Activated CD8-positive, alpha-beta T cell treated with anti-CD3 and anti-CD28 coated beads, Interleukin-2, amount 10 ng/mL, durations not matched to agents 7 days and 5 days (primary cell): ENCODE measurements around the gene PDCD7. TPM values are rescaled to one million over a fixed set of nuclear protein-coding genes. Genes with fewer than 3 reads are reported as not detected.
"Not testable (repeated sequence)": the region's sequence is repeated elsewhere in the genome, so short reads cannot be mapped to it uniquely, and the experiment has no call there.

Experiments
- ATAC-seq: fragments of 150-1000 bp; cut with Tn5 transposase; one replicate; pipeline ENCODE4 v1.10.0; 2021; ENCODE audit warnings: moderate library complexity
- CTCF ChIA-PET: fragments of 350-600 bp; sonication (Branson Sonifier 250); formaldehyde crosslinking; loops from one replicate; lab custom pipeline; 2021; ENCODE audit warnings: antibody characterized with exemption; lab: Charles Lee
- POLR2A ChIA-PET: fragments of 350-600 bp; sonication (Branson Sonifier 250); formaldehyde crosslinking; loops from one replicate; lab custom pipeline; 2021; ENCODE audit warnings: antibody characterized with exemption; lab: Charles Lee
- DNase-seq: peaks from one replicate; pipeline ENCODE4 v3.0.0-alpha.2; 2020
- H3K27ac Mint-ChIP-seq: one replicate; pipeline ENCODE4 v1.8.0; 2021; ENCODE audit warnings: mild to moderate bottlenecking, mixed read lengths
- H3K27me3 Mint-ChIP-seq: one replicate; pipeline ENCODE4 v1.8.0; 2021; ENCODE audit warnings: low read depth, mixed read lengths
- H3K36me3 Mint-ChIP-seq: one replicate; pipeline ENCODE4 v1.8.0; 2021; ENCODE audit warnings: low read depth, mixed read lengths
- H3K4me1 Mint-ChIP-seq: one replicate; pipeline ENCODE4 v1.8.0; 2021; ENCODE audit warnings: low read depth, mixed read lengths
- H3K4me3 Mint-ChIP-seq: one replicate; pipeline ENCODE4 v1.8.0; 2021; ENCODE audit warnings: mild to moderate bottlenecking, mixed read lengths
- H3K9me3 Mint-ChIP-seq: one replicate; pipeline ENCODE4 v1.8.0; 2022; ENCODE audit warnings: mixed read lengths; ENCODE audit not compliant: insufficient read depth
- total RNA-seq, 2 experiments: library from RNA; stranded (reverse); gene quantifications; one replicate each; pipeline ENCODE4 v1.2.3, GENCODE V29; 2021

PDCD7 gene
- total RNA-seq, 2 experiments from 2014 or later = 31.5 to 34.9 TPM

DNA sequence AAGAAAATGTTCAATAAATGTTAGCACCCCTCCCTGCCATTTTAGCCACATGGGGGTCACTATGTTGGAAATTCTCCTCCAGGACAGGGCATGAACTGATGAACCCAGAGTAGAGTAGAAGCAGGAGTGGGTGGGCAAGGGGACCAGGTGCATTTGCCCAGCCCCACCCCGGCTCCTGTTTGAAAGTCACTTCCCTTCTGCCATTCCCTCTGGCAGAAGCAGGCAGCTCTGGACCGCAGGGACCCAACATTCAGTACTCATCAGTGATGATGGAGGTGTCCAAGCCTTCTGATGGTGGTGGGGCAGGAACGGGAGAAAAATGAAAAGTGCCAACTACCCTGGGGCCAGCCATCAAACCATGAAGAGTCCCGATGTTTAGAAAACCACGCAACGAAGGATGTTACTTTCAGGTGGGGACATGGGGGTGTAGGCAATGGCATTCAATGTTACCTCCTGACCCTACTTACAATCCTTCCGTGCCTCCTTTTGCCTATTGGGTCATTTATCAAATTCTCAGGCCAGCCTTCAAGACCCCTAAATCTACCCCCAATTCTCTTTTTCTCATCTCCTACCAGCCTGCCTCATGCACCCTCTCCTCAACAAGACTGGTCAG is 35.9 kb downstream of the PDCD7 start:
- Mint-ChIP-seq H3K4me3 (no peak overlapping the region), H3K27ac (no peak overlapping the region), H3K4me1 (no peaks in the 10 kb centered on the region), H3K36me3 (peaks cover 10% of the 10 kb centered on the region), H3K9me3 (no peaks in the 10 kb centered on the region), H3K27me3 (no peaks in the 10 kb centered on the region)
- ATAC-seq (no peak), DNase-seq (no peak)
- ChIA-PET CTCF (no interaction called here), POLR2A (no interaction called here)

DNA sequence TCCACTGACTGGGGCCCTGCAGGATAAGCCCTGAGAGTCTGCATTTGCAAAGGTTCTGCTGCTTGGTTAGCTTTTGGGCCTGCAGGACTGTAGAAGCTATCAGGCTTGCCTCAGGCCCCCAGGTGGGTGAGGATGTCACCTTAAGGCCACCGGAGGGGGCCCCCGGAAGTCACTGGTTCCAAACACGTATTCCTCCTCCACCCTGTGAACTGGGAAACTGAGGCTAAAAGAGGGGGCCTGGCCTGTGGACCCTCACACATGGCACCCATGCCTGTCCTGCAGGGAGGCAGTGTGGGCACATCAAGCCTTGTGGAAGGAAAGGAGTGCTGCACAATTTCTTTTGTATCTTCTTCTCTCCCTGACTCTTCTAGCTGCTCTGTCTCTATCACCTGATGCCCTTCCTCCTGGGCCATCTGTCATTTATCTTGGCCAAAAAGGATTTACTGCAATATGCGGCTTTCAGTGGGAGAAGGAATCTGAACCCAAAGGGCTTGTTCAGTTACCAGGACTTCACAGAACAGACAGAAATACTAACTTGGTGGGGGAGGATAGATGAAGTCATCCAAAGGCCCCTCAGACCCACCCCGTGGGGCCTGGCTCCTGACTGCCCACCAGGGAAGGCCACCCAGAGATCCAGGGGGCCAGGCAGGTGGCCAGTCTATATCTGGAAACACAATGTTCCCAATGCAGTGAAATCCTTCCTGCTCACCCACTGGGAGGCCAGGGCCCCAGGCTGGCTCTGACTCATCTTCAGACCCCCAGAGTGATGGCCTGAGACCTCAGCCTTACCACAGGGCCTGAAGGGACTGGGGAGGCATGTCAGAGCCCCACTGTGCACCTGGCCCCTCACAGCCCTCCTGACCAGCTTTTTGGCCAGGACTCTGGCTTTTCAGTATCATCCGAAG is 36.9 kb downstream of the PDCD7 start:
- DNase-seq (no peak), ATAC-seq (no peak)
- H3K9me3 Mint-ChIP-seq = no peaks in the 10 kb centered on the region
- CTCF ChIA-PET = interaction anchor here (1.5 kb wide), 1 partner anchor 10 kb away, joined by 3 read pairs; no protein-coding TSS in a partner anchor
- no peak overlapping the region for H3K4me3 Mint-ChIP-seq
- H3K36me3 Mint-ChIP-seq = peaks cover 9% of the 10 kb centered on the region
- no peak overlapping the region for H3K27ac Mint-ChIP-seq
- POLR2A ChIA-PET = no interaction called here
- H3K27me3 Mint-ChIP-seq = no peaks in the 10 kb centered on the region
- no peaks in the 10 kb centered on the region for H3K4me1 Mint-ChIP-seq

DNA sequence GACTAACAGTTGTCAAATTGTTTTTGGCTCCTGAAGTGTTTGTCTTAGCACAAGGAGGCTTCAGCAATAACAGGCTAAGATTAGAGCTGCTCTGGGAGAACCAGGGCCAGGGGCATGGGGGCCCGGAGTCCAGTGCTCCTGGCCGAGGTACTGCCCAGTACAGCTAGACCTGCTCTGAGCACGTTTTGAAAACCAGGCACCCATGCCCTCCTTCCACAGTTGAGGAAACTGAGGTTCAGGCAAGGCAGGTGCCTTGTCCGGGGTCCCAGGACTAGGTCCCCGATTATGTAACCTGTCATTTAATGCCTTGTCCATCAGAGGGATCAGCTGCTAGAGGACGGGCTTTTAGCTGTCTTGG is 37.9 kb downstream of the PDCD7 start:
- H3K4me1 Mint-ChIP-seq = no peaks in the 10 kb centered on the region
- CTCF ChIA-PET = interaction anchor here (1.5 kb wide), 1 partner anchor 9 kb away, joined by 3 read pairs; no protein-coding TSS in a partner anchor
- no peak overlapping the region for H3K27ac Mint-ChIP-seq
- no peak for ATAC-seq
- POLR2A ChIA-PET = no interaction called here
- DNase-seq = no peak
- no peaks in the 10 kb centered on the region for H3K27me3 Mint-ChIP-seq
- H3K9me3 Mint-ChIP-seq = no peaks in the 10 kb centered on the region
- H3K4me3 Mint-ChIP-seq = no peak overlapping the region
- peaks cover 8% of the 10 kb centered on the region for H3K36me3 Mint-ChIP-seq

DNA sequence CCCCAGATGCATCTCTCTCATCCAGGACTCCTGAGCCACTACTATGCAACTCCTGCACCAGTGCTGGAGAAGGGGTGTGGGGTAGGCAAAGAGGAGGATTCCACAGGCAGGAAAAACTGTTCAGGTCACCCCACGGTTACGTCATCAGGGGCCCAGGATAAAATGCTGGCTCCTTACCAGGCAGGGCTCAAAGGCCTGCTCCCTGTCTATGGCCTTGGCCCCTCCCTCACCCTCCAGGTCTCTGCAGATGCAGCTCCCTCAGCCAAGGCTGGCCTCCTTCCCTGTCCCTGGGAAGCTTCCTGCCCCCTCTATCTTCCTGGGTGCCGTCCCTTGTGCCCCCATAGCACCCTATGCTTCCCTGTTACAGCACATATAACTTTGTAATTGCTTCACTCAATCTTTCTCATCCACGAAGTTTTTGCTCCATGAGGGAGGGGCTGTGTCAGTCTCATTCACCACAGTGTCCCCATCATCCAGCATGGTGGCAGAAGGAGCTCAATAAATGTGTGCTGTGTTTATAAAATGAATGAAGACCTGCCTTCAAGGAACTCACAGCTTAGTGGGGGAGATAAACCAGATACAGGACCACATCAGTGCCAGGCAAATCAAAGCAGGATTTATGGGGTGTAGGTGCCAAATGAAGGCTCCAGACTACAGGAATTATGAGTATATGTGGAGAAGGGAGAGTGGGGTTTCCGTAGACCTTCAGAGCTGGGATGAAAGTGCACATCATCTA is 38.4 kb downstream of the PDCD7 start:
- ChIA-PET CTCF (interaction anchor here (1.5 kb wide), 1 partner anchor 9 kb away, joined by 3 read pairs; no protein-coding TSS in a partner anchor), POLR2A (no interaction called here)
- no peak overlapping the region for H3K27ac Mint-ChIP-seq
- no peak overlapping the region for H3K4me3 Mint-ChIP-seq
- ATAC-seq (no peak), DNase-seq (no peak)
- no peaks in the 10 kb centered on the region for H3K27me3 Mint-ChIP-seq
- peaks cover 8% of the 10 kb centered on the region for H3K36me3 Mint-ChIP-seq
- no peaks in the 10 kb centered on the region for H3K4me1 Mint-ChIP-seq
- no peaks in the 10 kb centered on the region for H3K9me3 Mint-ChIP-seq

DNA sequence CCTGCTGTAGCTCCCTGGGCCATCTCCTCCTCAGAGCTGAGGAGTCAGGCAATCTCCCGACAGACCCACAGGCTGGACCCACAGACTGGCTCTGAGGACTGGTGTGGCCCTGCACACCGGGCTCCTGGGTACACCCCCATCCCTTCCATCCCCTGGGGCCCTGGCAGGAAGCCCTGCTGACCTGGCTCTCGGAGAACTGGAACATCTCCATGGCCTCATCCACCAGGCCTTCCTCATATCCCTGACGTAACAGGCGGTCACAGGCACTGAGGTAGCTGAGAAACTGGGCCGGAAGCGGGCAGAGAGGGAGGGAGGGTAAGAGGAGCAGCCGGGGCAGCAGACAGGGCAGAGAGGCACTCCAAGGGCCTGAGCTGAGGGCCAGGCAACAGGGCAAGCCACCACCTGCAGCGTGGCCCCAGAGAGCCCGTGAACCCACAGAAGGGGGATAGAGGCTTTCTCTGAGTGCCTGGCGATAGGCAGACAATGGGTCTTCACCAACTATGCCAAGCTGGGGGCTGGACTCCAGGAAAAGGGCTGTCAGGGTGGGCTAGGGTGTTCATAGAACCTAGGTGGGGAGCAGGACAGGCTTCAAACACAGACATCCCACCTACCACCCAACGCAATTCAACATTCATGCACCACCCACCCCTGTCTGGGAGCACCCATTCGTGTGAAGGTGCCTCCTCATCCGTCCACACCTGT is 39.2 kb downstream of the PDCD7 start:
- POLR2A ChIA-PET = no interaction called here
- no peak for DNase-seq
- peak overlapping the region; percentile 19 for H3K27ac Mint-ChIP-seq

DNA sequence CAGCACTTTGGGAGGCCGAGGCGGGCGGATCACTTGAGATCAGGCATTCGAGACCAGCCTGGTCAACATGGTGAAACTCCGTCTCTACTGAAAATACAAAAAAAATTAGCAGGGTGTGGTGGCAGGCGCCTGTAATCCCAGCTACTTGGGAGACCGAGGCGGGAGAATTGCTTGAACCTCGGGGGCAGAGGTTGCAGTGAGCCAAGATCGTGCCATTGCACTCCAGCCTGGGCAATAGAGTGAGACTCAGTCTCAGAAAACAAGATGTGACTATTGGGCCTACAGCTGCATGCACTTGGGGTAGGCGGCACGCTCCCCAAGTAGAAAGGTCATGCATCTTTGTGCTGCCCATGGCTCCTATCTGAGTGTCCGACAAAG is 39.8 kb downstream of the PDCD7 start:
- H3K4me3 Mint-ChIP-seq, H3K36me3 Mint-ChIP-seq, H3K4me1 Mint-ChIP-seq, H3K9me3 Mint-ChIP-seq, CTCF ChIA-PET, DNase-seq, H3K27me3 Mint-ChIP-seq, ATAC-seq, H3K27ac Mint-ChIP-seq: not testable (repeated sequence)
- POLR2A ChIA-PET = interaction anchor here (1.0 kb wide), 1 partner anchor 19 kb away, joined by 3 read pairs; no protein-coding TSS in a partner anchor

More for the DNA sequence above, 39.2 kb downstream of the PDCD7 start:
- H3K9me3 Mint-ChIP-seq = no peaks in the 10 kb centered on the region
- CTCF ChIA-PET = no interaction called here
- H3K36me3 Mint-ChIP-seq = peaks cover 8% of the 10 kb centered on the region
- no peaks in the 10 kb centered on the region for H3K27me3 Mint-ChIP-seq
- no peak for ATAC-seq
- H3K4me3 Mint-ChIP-seq = no peak overlapping the region
- no peaks in the 10 kb centered on the region for H3K4me1 Mint-ChIP-seq

DNA sequence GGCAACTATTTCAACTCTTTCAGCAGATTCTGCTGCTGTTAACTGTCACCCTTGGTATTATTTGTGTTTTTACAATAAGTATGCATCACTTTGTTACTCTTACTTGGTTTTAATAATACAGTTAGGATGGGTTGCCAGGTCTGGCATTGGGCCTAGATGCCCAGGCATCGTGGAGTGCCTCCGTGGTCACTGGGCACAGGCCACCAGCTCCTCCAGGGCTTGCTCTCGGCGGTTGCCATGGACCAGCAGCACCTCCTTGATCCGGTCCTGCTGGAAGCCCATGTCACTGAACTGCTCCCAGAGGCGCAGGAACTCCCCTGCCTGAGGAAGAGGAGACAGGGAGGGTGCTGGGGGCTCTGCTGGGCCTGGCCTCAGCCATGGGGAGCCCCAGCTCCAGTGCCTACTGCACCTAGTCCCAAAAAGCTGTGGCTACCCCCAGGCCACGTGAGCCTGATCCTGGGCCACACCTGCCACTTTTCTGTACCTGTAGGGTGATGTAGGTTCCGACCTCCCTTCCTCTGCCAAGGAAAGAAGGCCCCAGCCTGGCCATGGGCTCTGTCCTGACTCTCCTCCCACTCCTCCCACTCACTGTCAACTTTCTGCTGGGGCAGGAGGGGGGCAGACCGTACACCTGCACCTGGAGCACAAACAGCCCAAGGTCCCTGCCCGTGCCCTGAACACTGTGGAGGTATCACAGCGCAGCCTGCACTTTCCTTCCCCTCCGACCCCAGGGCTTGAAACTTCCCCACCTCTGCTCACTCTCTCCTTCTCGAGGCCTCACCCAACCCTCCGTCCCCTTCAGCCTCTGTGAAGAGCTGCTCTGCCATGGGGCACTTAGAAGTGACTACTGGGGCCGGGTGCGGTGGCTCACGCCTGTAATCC is 40.5 kb downstream of the PDCD7 start:
- no peak for ATAC-seq
- Mint-ChIP-seq H3K4me1 (no peaks in the 10 kb centered on the region), H3K27me3 (no peaks in the 10 kb centered on the region), H3K27ac (no peak overlapping the region), H3K4me3 (no peak overlapping the region), H3K36me3 (peaks cover 2% of the 10 kb centered on the region), H3K9me3 (no peaks in the 10 kb centered on the region)
- POLR2A ChIA-PET = interaction anchor here (1.0 kb wide), 1 partner anchor 19 kb away, joined by 3 read pairs; no protein-coding TSS in a partner anchor
- DNase-seq = no peak
- CTCF ChIA-PET = no interaction called here

DNA sequence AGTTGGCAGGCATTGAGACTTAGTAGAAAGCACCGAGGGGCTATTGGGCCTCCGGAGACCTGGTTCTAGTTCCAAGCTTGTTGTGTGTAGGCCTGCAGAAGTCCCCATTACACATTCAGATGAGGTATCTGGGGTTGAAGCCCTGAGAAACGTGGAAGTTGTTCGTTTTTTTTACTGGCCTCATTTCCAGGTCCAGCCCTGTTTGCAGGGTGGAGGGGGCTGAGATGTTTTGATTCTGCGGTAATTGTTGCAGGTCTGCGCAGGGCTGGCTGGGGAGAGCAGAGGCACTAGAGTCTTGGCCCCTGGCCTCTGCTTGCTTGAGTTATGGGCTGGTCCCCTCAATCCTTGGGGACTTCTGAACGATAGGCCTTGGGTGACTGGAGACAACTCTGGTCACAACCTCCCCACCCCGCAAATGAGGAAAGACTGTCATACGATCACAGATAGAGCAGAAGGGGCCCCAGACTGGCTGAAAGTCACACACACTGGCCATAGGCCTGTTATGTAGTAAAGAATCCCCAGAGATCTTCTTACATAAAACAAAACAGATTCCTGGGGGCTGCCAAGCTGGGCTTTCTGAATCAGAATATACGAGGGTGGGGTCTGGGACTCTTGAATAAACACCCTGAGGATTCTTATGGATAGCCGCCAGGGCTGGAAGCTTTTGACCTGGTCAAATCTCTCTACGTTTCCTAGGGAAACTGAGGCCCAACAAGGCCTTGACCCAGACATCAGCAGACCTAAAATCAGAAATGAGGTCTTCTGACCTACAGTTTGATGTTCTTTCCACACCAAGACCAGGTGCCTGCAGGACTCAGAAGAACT is 41.5 kb downstream of the PDCD7 start:
- CTCF ChIA-PET = interaction anchor here (1.5 kb wide), 1 partner anchor 9 kb away, joined by 3 read pairs; no protein-coding TSS in a partner anchor

DNA sequence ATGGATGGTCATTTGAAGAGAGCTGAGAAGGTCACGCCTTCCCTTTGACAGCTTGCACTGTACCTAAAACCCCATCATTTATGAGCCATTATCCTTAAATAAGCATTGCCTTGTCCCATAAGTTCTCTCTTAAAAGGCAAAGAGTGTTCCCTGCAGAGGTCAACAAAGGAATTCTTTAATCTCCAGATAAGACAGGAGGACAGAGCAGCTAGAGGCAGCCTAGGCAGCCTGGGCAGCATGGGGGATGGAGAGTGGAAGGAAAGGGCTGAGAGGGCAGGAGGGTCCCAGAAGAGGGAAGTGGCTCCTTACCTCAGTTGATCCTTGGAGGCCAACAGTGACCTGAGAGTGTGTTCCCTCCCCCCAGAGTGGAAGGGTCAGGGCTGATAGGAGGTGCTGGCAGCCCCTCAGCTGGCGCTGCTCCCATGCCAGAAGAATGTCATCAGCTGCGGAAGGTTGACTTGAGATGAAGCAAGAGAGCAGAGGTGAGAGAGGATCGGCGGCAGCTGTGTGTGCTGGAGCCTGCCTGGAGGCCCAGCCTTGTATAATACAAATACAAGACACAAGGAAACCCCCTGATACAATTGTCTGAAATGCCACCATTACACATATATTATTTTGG is 44.3 kb downstream of the PDCD7 start:
- POLR2A ChIA-PET = no interaction called here
- H3K4me3 Mint-ChIP-seq = no peak overlapping the region
- peaks cover 7% of the 10 kb centered on the region for H3K4me1 Mint-ChIP-seq
- H3K9me3 Mint-ChIP-seq = no peaks in the 10 kb centered on the region
- H3K27me3 Mint-ChIP-seq = peaks cover 4% of the 10 kb centered on the region
- ATAC-seq = no peak
- CTCF ChIA-PET = interaction anchor here (0.6 kb wide), 1 partner anchor 18 kb away, joined by 3 read pairs; no protein-coding TSS in a partner anchor
- no peaks in the 10 kb centered on the region for H3K36me3 Mint-ChIP-seq
- DNase-seq = no peak
- H3K27ac Mint-ChIP-seq = no peak overlapping the region

More for the DNA sequence above, 41.5 kb downstream of the PDCD7 start:
- Mint-ChIP-seq H3K27ac (no peak overlapping the region), H3K4me1 (no peaks in the 10 kb centered on the region), H3K4me3 (no peak overlapping the region), H3K36me3 (no peaks in the 10 kb centered on the region), H3K27me3 (no peaks in the 10 kb centered on the region), H3K9me3 (no peaks in the 10 kb centered on the region)
- POLR2A ChIA-PET = no interaction called here
- DNase-seq = no peak
- ATAC-seq = no peak

DNA sequence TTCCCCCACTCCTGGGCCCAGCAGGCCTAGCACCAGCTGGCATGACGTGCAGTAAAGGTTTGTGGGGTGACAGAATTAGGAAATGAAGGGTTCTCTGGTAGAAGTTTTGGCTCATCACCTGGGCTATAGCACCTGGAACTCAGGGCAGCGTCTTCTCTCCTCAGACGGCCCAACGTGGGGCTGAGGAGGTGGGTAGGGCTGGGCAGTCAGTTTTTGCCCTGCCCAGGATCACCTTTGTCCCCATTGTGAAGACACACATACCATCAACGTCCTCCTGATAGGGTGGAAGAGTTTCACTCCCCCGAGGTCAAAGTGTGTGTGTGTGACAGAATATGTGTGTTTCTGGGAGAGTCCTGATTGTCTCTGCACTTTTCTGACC is 45.0 kb downstream of the PDCD7 start:
- H3K4me3 Mint-ChIP-seq = no peak overlapping the region
- H3K27ac Mint-ChIP-seq = no peak overlapping the region
- no peaks in the 10 kb centered on the region for H3K36me3 Mint-ChIP-seq
- H3K4me1 Mint-ChIP-seq = peaks cover 7% of the 10 kb centered on the region
- ChIA-PET CTCF (no interaction called here), POLR2A (no interaction called here)
- H3K9me3 Mint-ChIP-seq = no peaks in the 10 kb centered on the region
- DNase-seq = no peak
- H3K27me3 Mint-ChIP-seq = peaks cover 7% of the 10 kb centered on the region
- ATAC-seq = no peak
